Measurements from ENCODE around the gene TBCA.
A peak's percentile ranks its signal among the peaks of the same experiment; 100 is the strongest.

TBCA gene, protein sequence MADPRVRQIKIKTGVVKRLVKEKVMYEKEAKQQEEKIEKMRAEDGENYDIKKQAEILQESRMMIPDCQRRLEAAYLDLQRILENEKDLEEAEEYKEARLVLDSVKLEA

DNA sequence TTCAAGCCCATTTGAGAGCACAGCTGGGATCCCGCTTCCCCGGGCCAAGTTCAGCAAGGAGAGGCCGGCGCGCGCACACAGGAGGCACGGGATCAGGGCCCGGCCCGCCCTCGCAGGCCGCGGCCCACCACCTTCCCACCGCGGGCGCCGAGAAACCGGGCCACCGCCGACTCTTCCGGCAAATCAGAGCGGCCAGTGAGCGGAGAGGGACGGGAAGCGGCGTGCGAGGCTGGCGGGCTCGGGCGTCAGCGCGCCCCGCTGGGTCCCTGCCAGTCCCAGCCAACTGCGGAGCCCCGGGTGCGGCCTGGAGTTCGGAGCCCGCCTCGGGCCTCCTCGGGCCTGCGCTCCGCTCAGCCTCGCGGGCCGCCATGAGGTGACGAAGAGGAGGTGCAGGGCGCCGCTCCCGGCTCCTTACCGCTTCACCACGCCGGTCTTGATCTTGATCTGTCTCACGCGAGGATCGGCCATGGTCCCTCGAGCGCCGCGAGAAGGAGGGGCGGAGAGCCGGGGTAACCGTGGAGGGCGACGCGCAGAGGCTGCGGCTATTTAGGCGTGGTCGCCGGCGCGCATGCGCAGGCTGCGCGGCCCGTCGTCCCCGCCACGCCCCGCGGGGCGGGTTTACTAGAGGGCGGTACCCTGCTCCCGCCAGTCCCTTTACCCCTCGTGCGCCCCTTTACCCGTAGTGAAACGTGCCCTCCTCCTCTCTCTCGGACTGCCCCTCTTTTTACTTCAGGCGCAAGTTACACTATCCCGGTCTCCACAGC is at the start of gene TBCA:
Gene TBCA, minus strand, starts transcription at position 550 of the 764 bp plus-strand sequence. Its CDS starts 82 bp downstream, at position 468.
- DNase-seq (ENCODE audit: low read depth): peak; percentile 80
- H3K4me3 ChIP-seq (ENCODE audit: low read depth, low read length): peak within 1 kb of the TSS; percentile 82

DNA sequence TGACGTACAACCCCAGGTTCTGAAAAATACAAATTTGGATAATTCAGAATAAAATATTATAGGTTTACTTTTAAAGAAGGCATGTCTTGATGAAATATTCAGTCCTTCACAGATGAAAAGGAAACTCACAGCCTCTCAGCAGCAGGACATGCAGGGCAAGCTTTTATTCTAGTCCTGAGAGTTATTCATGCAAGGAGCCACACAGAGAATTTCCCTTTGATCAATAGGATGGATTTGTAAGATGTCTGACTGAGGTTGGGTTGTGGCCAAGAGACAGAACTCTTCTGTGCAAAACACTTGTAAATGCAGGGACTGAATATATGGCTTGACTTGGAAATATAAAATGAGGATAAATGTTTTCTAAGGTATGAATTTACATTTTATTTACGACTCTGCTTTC is 48.8 kb upstream of the TBCA start:
- no peak overlapping the region for H3K4me3 ChIP-seq (ENCODE audit: low read depth, low read length)
- DNase-seq (ENCODE audit: low read depth): no peak

- no peak for DNase-seq (ENCODE audit: low read depth)
- no peak overlapping the region for H3K4me3 ChIP-seq (ENCODE audit: low read depth, low read length)
Observed at GRCh38 chr5:77816686-77817085, 40.5 kb upstream of the TBCA start.

GRCh38 chr5:77812926-77813589 is 36.9 kb upstream of the TBCA start:
- no peak for DNase-seq (ENCODE audit: low read depth)
- H3K4me3 ChIP-seq (ENCODE audit: low read depth, low read length): no peak overlapping the region

DNA sequence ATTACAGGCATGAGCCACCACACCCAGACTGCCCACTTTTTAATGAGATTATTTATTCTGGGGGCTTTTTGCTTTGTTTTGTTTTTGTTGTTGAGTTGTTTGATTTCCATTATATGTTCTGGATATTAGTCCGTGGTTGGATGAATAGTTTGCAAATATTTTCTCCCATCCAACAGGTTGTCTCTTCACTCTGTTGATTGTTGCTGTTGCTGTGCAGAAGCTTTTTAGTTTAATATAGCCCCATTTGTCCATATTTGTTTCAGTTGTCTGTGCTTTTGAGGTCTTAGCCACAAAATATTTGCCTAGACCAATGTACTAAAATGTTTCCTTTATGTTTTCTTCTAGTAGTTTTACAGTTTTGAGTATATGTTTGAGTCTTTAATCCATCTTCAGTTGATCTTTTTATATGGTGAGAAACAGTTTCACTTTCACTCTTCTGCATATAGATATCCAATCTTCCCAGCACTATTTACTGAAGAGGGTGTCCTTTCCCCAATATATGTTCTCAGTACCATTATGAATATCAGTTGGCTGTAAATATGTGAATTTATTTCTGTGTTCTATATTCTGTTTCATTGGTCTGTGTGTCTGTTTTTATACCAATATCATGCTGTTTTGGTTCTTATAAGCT is 30.2 kb upstream of the TBCA start:
- DNase-seq (ENCODE audit: low read depth): no peak
- H3K4me3 ChIP-seq (ENCODE audit: low read depth, low read length): no peak overlapping the region

DNA sequence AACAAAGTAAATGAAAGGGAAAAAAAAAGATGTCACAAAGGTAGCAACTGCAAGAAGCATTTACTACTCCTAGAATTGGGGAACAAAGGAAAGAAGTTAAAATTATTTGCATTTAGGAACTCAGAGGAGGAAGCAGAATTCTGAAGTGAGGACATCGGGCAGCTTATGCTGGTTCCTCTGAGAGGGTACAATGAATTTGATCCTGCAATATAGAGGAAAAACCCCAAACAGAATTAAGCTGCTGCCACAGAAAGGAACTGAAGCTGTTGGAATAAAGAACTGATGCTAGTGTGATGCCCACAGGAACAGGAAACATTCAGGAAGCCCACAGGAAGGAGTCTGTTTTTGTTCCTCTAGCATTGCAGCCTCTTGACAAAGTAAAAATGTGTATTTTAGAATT is 22.3 kb upstream of the TBCA start:
- no peak for DNase-seq (ENCODE audit: low read depth)

DNA sequence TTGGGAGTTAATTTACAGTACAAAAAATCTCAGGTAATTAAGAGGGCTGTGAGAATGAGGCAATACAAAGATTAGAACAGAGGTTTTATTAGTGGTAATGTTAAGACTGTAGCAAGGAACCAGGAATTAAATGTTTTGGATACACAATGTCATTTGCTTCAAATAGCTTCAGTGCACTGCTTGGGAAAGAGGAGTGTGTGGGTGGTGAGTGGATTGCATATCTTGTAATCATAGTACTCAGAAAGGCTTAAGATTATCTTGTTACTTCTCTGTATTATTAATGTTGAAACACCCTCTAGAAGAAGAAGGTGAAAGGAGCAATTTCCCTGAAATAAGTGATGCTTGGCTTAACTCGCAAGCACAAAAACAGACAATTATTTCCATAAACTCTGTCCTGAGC is 21.0 kb upstream of the TBCA start:
- no peak overlapping the region for H3K4me3 ChIP-seq (ENCODE audit: low read depth, low read length)
- no peak for DNase-seq (ENCODE audit: low read depth)

More for the DNA sequence above, 22.3 kb upstream of the TBCA start:
- H3K4me3 ChIP-seq (ENCODE audit: low read depth, low read length): no peak overlapping the region

GRCh38 chr5:77795846-77796245 is 19.7 kb upstream of the TBCA start:
- no peak for DNase-seq (ENCODE audit: low read depth)
- H3K4me3 ChIP-seq (ENCODE audit: low read depth, low read length): no peak overlapping the region

- DNase-seq (ENCODE audit: low read depth): no peak
Observed at GRCh38 chr5:77795268-77795667, 19.1 kb upstream of the TBCA start.

DNA sequence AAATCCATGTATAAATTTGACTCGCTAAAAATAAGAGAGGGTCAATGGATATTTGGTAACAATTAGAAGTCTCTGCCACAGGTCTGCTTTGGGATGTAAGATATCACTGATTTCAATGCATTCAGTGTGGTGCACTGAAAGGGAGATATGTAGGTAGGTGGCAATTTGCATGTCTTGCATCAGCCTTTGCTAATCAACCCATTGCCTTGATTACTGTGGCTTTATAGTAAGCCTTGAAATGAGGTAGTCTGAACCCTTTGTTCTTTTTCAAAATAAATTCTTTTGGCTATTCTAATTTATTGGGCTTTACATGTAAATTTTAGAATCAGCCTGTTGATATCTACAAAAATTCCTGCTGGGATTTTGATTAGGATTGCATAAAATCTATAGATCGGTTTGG is 15.8 kb upstream of the TBCA start:
- no peak overlapping the region for H3K4me3 ChIP-seq (ENCODE audit: low read depth, low read length)
- DNase-seq (ENCODE audit: low read depth): no peak

More at GRCh38 chr5:77795268-77795667, 19.1 kb upstream of the TBCA start:
- no peak overlapping the region for H3K4me3 ChIP-seq (ENCODE audit: low read depth, low read length)

DNA sequence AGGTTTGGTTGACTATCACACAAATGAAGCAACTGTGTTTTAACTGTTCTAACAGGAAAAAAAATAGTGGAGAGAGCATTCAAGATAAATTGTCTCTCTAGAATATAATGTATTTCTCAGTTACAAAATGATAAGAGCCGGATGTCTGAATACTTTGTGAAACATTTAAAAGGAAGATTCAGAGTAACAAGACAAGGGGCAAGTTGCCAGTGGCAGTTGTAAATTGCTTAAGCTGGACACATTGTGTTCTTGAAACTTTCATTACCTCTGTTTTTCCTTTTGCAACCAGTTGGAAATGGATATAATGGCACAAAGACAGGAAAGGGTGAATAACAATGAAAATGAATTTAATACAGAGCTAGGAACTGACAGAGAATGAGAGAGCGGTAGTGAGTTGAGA is 15.2 kb upstream of the TBCA start:
- DNase-seq (ENCODE audit: low read depth): no peak
- H3K4me3 ChIP-seq (ENCODE audit: low read depth, low read length): no peak overlapping the region

- H3K4me3 ChIP-seq (ENCODE audit: low read depth, low read length): no peak overlapping the region
- no peak for DNase-seq (ENCODE audit: low read depth)
Observed at GRCh38 chr5:77785229-77785628, 9.1 kb upstream of the TBCA start.

DNA sequence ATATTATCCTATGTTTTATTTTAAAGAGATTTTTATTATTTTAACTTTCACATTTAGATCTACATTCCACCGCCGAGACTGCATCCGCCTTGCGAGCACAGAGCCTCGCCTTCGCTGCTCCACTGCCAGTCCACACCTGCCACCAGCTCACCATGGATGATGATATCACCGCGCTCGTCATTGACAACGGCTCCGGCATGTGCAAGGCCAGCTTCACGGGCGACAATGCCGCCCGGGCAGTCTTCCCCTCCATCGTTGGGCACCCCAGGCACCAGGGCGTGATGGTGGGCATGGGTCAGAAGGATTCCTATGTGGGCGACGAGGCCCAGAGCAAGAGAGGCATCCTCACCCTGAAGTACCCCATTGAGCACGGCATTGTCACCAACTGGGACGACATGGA is 8.6 kb upstream of the TBCA start:
- H3K4me3 ChIP-seq (ENCODE audit: low read depth, low read length): no peak overlapping the region
- no peak for DNase-seq (ENCODE audit: low read depth)

GRCh38 chr5:77781076-77781475 is 4.9 kb upstream of the TBCA start:
- no peak for DNase-seq (ENCODE audit: low read depth)
- H3K4me3 ChIP-seq (ENCODE audit: low read depth, low read length): no peak overlapping the region

DNA sequence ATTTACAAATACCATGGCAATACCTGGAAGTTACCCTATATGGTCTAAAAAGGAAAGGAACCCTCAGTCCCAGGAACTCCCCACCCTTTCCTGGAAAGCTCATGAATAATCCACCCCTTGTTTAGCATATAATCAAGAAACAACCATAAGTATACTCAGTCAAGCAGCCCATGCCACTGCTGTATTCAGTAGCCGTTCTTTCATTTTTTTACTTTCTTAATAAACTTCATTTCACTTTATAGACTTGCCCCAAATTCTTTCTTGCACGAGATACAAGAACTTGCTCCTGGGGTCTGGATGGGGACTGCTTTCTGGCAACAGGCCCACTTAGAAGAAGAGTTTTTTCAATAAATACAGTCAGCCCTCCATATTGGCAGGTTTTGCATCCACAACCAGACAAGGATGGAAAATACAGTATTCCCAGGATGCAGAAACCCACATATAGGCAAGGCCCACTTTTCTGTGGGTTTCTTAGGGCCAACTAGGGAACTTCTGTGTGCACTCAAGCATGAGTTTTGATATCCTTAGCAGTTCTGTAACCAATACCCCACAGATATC is 2.8 kb upstream of the TBCA start:
- no peak for DNase-seq (ENCODE audit: low read depth)
- no peak overlapping the region for H3K4me3 ChIP-seq (ENCODE audit: low read depth, low read length)

DNA sequence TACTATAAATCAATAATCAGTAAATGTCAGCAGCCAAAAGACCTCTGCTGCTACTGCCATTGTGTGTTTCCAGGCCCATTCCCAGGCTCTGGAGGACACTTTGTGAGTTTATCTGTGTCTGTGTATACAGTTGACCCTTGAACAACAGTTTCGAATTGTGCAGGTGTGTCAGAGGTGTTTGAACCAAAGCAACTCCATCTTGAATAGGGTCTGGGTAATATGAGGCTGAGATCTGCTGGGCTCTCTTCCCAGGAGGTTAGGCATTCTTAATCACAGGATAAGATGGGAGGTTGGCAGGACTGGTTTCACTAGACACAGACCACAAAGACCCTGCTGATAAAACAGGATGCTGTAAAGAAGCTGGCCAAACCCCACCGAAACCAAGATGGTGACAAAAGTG is 2.3 kb upstream of the TBCA start:
- H3K4me3 ChIP-seq (ENCODE audit: low read depth, low read length): no peak overlapping the region
- no peak for DNase-seq (ENCODE audit: low read depth)

- H3K4me3 ChIP-seq (ENCODE audit: low read depth, low read length): no peak overlapping the region
- DNase-seq (ENCODE audit: low read depth): no peak
Observed at GRCh38 chr5:77777911-77778310, 1.8 kb upstream of the TBCA start.

DNA sequence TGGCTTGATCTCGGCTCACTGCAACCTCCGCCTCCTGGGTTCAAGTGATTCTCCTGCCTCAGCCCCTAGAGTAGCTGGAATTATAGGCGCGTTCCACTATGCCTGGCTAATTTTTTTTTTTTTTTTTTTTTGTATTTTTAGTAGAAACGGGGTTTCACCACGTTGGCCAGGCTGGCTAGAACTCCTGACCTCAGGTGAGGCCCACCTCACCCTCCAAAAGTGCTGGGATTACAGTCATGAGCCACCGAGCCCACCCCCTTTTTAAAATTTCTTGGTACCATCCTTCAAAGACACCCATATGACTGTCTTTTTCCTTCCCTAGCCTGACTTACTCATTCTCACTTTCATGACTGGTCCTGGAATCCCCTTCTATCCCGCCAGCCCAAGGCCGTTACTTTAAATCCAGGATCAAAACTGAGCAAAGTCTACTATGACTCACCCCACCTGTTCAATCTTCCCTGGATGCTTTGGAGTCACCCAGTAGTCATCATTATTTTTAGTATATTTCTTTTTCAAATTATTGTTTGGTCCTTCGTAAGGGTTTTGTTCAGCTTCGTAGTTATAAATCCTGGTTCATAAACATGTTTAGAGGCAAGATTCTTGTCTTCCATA is 1.2 kb upstream of the TBCA start:
- DNase-seq (ENCODE audit: low read depth): no peak
- H3K4me3 ChIP-seq (ENCODE audit: low read depth, low read length): no peak overlapping the region

- no peak for DNase-seq (ENCODE audit: low read depth)
- peak overlapping the region; percentile 82 for H3K4me3 ChIP-seq (ENCODE audit: low read depth, low read length)
Observed at GRCh38 chr5:77776554-77777206, 541 bp upstream of the TBCA start.
